GM21737 (cell line): ENCODE measurements around the gene RNF182.
"Not testable (repeated sequence)": the region's sequence is repeated elsewhere in the genome, so short reads cannot be mapped to it uniquely, and the experiment has no call there.

Source experiments
- ATAC-seq: cut with Tn5 transposase; IDR thresholded peaks from one replicate; pipeline ENCODE4 v1.9.1; 2021; ENCODE audit warnings: mild to moderate bottlenecking, moderate library complexity; ENCODE audit not compliant: unreplicated experiment

The RNF182 gene

GRCh38 chr6:13993416-13993815, 68.7 kb downstream of the RNF182 start:
- no peak for ATAC-seq

- no peak for ATAC-seq
These were observed 73.6 kb downstream of the RNF182 start for GRCh38 chr6:13998356-13998755.

GRCh38 chr6:14000901-14001300, 76.1 kb downstream of the RNF182 start:
- ATAC-seq: no peak

GRCh38 chr6:14001329-14002012, 76.7 kb downstream of the RNF182 start:
- ATAC-seq: no peak

- ATAC-seq: no peak
These were observed 77.6 kb downstream of the RNF182 start for GRCh38 chr6:14002176-14002947.

GRCh38 chr6:14004258-14004657, 79.5 kb downstream of the RNF182 start:
- no peak for ATAC-seq

GRCh38 chr6:14008809-14009208, 84.1 kb downstream of the RNF182 start:
- no peak for ATAC-seq

- ATAC-seq: no peak
These were observed 84.7 kb downstream of the RNF182 start for GRCh38 chr6:14009431-14009830.

- ATAC-seq: no peak
These were observed 85.5 kb downstream of the RNF182 start for GRCh38 chr6:14010275-14010674.

GRCh38 chr6:14012313-14013030, 87.7 kb downstream of the RNF182 start:
- ATAC-seq: no peak

GRCh38 chr6:14015964-14016363, 91.2 kb downstream of the RNF182 start:
- no peak for ATAC-seq

GRCh38 chr6:14016432-14016831, 91.7 kb downstream of the RNF182 start:
- ATAC-seq: no peak

GRCh38 chr6:14016935-14017625, 92.3 kb downstream of the RNF182 start:
- no peak for ATAC-seq

GRCh38 chr6:14017626-14018475, 93.1 kb downstream of the RNF182 start:
- no peak for ATAC-seq

- ATAC-seq: not testable (repeated sequence)
These were observed 93.8 kb downstream of the RNF182 start for GRCh38 chr6:14018559-14018958.

GRCh38 chr6:14020551-14020950, 95.8 kb downstream of the RNF182 start:
- no peak for ATAC-seq

- no peak for ATAC-seq
These were observed 96.7 kb downstream of the RNF182 start for GRCh38 chr6:14021449-14021848.

- no peak for ATAC-seq
These were observed 97.9 kb downstream of the RNF182 start for GRCh38 chr6:14022673-14023072.

- ATAC-seq: no peak
These were observed 99.1 kb downstream of the RNF182 start for GRCh38 chr6:14023855-14024254.

GRCh38 chr6:14025160-14025559, 100.4 kb downstream of the RNF182 start:
- ATAC-seq: no peak
